ENCODE results near the gene ACTR5.

Gene ACTR5

GRCh38 chr20:38735172-38735571, 13.1 kb upstream of the ACTR5 start:
- peaks cover 4% of the 10 kb centered on the region for H3K36me3 Mint-ChIP-seq
- no peaks in the 10 kb centered on the region for H3K9me3 Mint-ChIP-seq
- CTCF ChIA-PET, result no interaction called here
- no peak for DNase-seq
- H3K4me3 Mint-ChIP-seq, result no peak overlapping the region
- peaks cover 11% of the 10 kb centered on the region for H3K4me1 Mint-ChIP-seq
- no peak overlapping the region for H3K27ac Mint-ChIP-seq
- H3K27me3 Mint-ChIP-seq, result peaks cover 97% of the 10 kb centered on the region

GRCh38 chr20:38737887-38738286, 10.4 kb upstream of the ACTR5 start:
- no peak overlapping the region for H3K4me3 Mint-ChIP-seq
- no peak overlapping the region for H3K27ac Mint-ChIP-seq
- H3K27me3 Mint-ChIP-seq, result peaks cover 95% of the 10 kb centered on the region
- no peaks in the 10 kb centered on the region for H3K36me3 Mint-ChIP-seq
- DNase-seq, result no peak
- H3K9me3 Mint-ChIP-seq, result no peaks in the 10 kb centered on the region
- CTCF ChIA-PET, result no interaction called here
- H3K4me1 Mint-ChIP-seq, result no peaks in the 10 kb centered on the region

- CTCF ChIA-PET, result no interaction called here
- Mint-ChIP-seq H3K4me3 (no peak overlapping the region), H3K27me3 (peaks cover 38% of the 10 kb centered on the region), H3K4me1 (peaks cover 22% of the 10 kb centered on the region), H3K36me3 (peaks cover 4% of the 10 kb centered on the region), H3K27ac (no peak overlapping the region), H3K9me3 (no peaks in the 10 kb centered on the region)
- DNase-seq, result no peak
Measured at GRCh38 chr20:38745757-38746156, 2.5 kb upstream of the ACTR5 start.

DNA sequence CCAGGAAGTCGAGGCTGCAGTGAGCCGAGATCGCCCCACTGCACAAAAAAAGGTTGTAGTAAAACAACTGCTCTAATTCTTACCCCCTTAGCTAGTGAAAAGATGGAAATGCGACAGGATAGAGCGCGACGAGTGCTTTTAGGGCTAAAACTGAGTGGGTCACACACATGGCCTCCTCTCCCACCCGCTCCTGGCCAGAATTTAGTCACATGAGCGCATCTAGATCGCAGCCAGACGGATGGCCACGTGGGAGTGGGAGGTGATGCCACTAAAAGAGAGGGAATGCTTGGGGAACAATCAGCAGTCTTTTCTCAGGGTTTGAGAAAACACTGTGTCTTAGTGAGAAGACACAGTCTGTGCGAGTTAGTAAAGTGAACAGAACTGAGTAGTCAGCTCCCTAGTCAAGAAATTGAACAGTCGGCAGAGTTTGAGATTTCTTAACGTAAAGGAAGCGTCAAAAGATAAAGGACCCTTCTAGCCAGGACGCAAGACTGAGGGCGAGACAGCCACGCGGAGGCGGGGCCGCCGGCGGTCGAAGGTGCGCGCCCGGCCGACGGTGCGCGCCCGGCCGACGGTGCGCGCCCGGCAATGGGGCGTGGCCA, 664 bp upstream of the ACTR5 start:
- CTCF ChIA-PET, result interaction anchor here (1.2 to 1.5 kb wide), 2 partner anchors 59 to 98 kb away, joined by 5 read pairs; no protein-coding TSS in a partner anchor
- H3K9me3 Mint-ChIP-seq, result no peaks in the 10 kb centered on the region
- peak overlapping the region; percentile 97 for H3K4me3 Mint-ChIP-seq
- peak overlapping the region; percentile 98 for H3K27ac Mint-ChIP-seq
- H3K4me1 Mint-ChIP-seq, result peaks cover 22% of the 10 kb centered on the region
- DNase-seq, result no peak
- peaks cover 20% of the 10 kb centered on the region for H3K27me3 Mint-ChIP-seq
- peaks cover 10% of the 10 kb centered on the region for H3K36me3 Mint-ChIP-seq

GRCh38 chr20:38748861-38749149, 545 bp downstream of the ACTR5 start:
- Mint-ChIP-seq H3K27ac (peak overlapping the region; percentile 75), H3K27me3 (peaks cover 9% of the 10 kb centered on the region)
- DNase-seq, result peak; percentile 76

GRCh38 chr20:38751360-38751976, 3.2 kb downstream of the ACTR5 start:
- peak; percentile 53 for DNase-seq
- H3K27me3 Mint-ChIP-seq, result no peaks in the 10 kb centered on the region
- peaks cover 36% of the 10 kb centered on the region for H3K36me3 Mint-ChIP-seq
- no peaks in the 10 kb centered on the region for H3K9me3 Mint-ChIP-seq
- H3K27ac Mint-ChIP-seq, result no peak overlapping the region
- H3K4me1 Mint-ChIP-seq, result peaks cover 31% of the 10 kb centered on the region
- no peak overlapping the region for H3K4me3 Mint-ChIP-seq
- CTCF ChIA-PET, result interaction anchor here (0.6 to 3.1 kb wide), 20 partner anchors 10 to 1374 kb away, joined by 3 to 23 read pairs (median 4); partner anchors contain the start of gene SLC32A1

More at GRCh38 chr20:38748861-38749149, 545 bp downstream of the ACTR5 start:
- Mint-ChIP-seq H3K9me3 (no peaks in the 10 kb centered on the region), H3K36me3 (peaks cover 15% of the 10 kb centered on the region), H3K4me3 (peak overlapping the region; percentile 97), H3K4me1 (peaks cover 22% of the 10 kb centered on the region)
- CTCF ChIA-PET, result interaction anchor here (0.7 to 2.1 kb wide), 8 partner anchors 58 to 301 kb away, joined by 3 to 7 read pairs (median 4); no protein-coding TSS in a partner anchor

- no peak for DNase-seq
- H3K4me3 Mint-ChIP-seq, result no peak overlapping the region
- peaks cover 31% of the 10 kb centered on the region for H3K4me1 Mint-ChIP-seq
- no peak overlapping the region for H3K27ac Mint-ChIP-seq
- no peaks in the 10 kb centered on the region for H3K9me3 Mint-ChIP-seq
- H3K36me3 Mint-ChIP-seq, result peaks cover 37% of the 10 kb centered on the region
- CTCF ChIA-PET, result interaction anchor here (0.5 to 3.1 kb wide), 22 partner anchors 9 to 1375 kb away, joined by 3 to 23 read pairs (median 4); partner anchors contain the start of gene SLC32A1
- H3K27me3 Mint-ChIP-seq, result no peaks in the 10 kb centered on the region
Measured at GRCh38 chr20:38752029-38752428, 3.8 kb downstream of the ACTR5 start.

DNA sequence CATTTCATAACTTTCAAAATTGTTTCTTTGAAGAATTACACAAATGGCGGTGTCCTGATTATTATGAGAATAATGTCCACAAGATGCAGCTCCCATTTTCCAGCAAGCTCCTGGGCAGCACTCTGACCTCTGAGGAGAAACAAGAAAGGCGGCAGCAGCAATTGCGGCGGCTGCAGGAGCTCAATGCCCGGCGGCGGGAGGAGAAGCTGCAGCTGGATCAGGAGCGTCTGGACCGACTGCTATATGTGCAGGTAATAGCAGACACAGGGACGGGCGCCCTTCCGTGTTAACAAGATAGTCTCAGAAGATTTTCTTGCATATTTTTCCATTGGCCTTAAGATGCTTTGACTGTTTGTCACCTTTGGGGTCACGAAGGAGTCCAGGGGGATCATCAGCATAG, 6.7 kb downstream of the ACTR5 start:
- peaks cover 14% of the 10 kb centered on the region for H3K4me1 Mint-ChIP-seq
- no peaks in the 10 kb centered on the region for H3K9me3 Mint-ChIP-seq
- no peak overlapping the region for H3K27ac Mint-ChIP-seq
- CTCF ChIA-PET, result interaction anchor here (1.1 to 1.3 kb wide), 2 partner anchors 24 to 138 kb away, joined by 3 read pairs; no protein-coding TSS in a partner anchor
- no peak for DNase-seq
- H3K4me3 Mint-ChIP-seq, result no peak overlapping the region
- H3K27me3 Mint-ChIP-seq, result no peaks in the 10 kb centered on the region
- peaks cover 49% of the 10 kb centered on the region for H3K36me3 Mint-ChIP-seq

DNA sequence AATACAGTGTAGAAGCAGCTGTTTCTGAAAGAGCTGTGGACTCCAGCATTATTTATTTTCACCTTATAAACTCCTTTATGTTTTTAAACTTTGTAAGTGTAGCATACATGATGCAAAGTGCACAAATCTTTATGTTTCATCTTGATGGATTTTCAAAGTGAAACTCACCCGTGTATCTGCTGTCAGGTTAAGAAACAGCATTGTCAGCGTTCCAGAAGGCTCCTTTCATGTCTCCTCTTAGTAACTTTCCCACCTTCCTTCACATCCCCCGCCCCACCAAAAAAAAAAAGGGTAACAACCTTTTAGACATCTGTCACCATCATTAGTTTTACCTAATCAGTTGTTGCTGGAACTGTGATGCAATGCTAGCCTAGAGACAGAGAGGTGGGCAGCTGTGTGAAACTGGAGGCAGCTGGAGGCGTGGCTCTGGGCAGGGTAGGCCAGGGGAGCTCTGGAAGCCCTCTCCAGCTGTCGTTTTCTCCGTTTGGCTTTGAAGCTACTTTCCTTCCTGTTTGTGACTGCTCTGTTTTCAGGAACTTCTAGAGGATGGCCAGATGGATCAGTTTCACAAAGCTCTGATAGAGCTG, 7.2 kb downstream of the ACTR5 start:
- H3K27me3 Mint-ChIP-seq, result no peaks in the 10 kb centered on the region
- H3K4me1 Mint-ChIP-seq, result peaks cover 9% of the 10 kb centered on the region
- CTCF ChIA-PET, result interaction anchor here (0.6 to 1.4 kb wide), 4 partner anchors 24 to 259 kb away, joined by 3 to 6 read pairs (median 3); partner anchors contain the start of gene SLC32A1
- H3K36me3 Mint-ChIP-seq, result peaks cover 51% of the 10 kb centered on the region
- DNase-seq, result no peak
- no peaks in the 10 kb centered on the region for H3K9me3 Mint-ChIP-seq
- no peak overlapping the region for H3K4me3 Mint-ChIP-seq
- H3K27ac Mint-ChIP-seq, result no peak overlapping the region

DNA sequence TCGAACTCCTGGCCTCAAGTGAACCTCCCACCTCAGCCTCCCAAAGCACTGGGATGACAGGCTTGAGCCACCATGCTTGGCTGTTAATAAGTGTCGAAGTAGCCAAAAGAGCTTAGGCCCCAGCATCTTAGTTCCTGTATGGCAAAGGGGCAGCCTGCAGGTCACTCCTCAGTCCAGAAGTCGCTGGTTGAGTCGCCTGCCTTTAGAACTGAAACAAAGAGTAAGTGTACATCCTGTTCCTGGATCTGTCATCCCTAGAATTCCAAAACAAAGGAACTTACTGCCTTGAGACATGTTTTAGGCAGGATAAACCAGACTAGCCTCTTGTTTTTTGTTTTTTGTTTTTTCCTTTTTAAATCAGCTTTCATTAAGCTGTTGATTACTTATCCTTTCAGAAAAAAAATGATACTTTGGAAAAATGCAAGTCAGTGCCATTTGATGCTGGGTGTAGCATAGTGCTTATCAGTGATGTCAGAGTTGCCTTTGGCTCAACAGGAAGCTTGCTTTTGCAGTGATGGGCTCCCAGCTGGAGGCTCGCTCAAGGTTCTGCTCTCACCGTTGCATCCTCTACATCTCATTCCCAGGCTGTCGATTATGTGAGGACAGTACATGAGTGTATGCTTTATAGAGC, 9.0 kb downstream of the ACTR5 start:
- no peaks in the 10 kb centered on the region for H3K9me3 Mint-ChIP-seq
- peaks cover 66% of the 10 kb centered on the region for H3K36me3 Mint-ChIP-seq
- no peak overlapping the region for H3K27ac Mint-ChIP-seq
- H3K4me1 Mint-ChIP-seq, result peaks cover 9% of the 10 kb centered on the region
- DNase-seq, result no peak
- no peaks in the 10 kb centered on the region for H3K27me3 Mint-ChIP-seq
- CTCF ChIA-PET, result interaction anchor here (0.6 to 1.5 kb wide), 3 partner anchors 25 to 136 kb away, joined by 4 to 5 read pairs (median 4); no protein-coding TSS in a partner anchor
- no peak overlapping the region for H3K4me3 Mint-ChIP-seq

- no peaks in the 10 kb centered on the region for H3K27me3 Mint-ChIP-seq
- CTCF ChIA-PET, result interaction anchor here (4.8 kb wide), 1 partner anchor 7 kb away, joined by 18 read pairs; no protein-coding TSS in a partner anchor
- H3K27ac Mint-ChIP-seq, result no peak overlapping the region
- peaks cover 69% of the 10 kb centered on the region for H3K36me3 Mint-ChIP-seq
- peaks cover 21% of the 10 kb centered on the region for H3K4me1 Mint-ChIP-seq
- no peak overlapping the region for H3K4me3 Mint-ChIP-seq
- H3K9me3 Mint-ChIP-seq, result no peaks in the 10 kb centered on the region
- DNase-seq, result no peak
Measured at GRCh38 chr20:38759106-38759505, 10.8 kb downstream of the ACTR5 start.

- H3K27me3 Mint-ChIP-seq, result no peaks in the 10 kb centered on the region
- peaks cover 68% of the 10 kb centered on the region for H3K36me3 Mint-ChIP-seq
- DNase-seq, result no peak
- no peak overlapping the region for H3K27ac Mint-ChIP-seq
- H3K4me1 Mint-ChIP-seq, result peaks cover 26% of the 10 kb centered on the region
- CTCF ChIA-PET, result interaction anchor here (4.8 kb wide), 1 partner anchor 9 kb away, joined by 18 read pairs; no protein-coding TSS in a partner anchor
- no peaks in the 10 kb centered on the region for H3K9me3 Mint-ChIP-seq
- H3K4me3 Mint-ChIP-seq, result no peak overlapping the region
Measured at GRCh38 chr20:38760978-38761377, 12.7 kb downstream of the ACTR5 start.

GRCh38 chr20:38762174-38762573, 13.9 kb downstream of the ACTR5 start:
- Mint-ChIP-seq H3K4me3 (no peak overlapping the region), H3K4me1 (peaks cover 25% of the 10 kb centered on the region), H3K27ac (peak overlapping the region; percentile 52), H3K27me3 (no peaks in the 10 kb centered on the region), H3K9me3 (no peaks in the 10 kb centered on the region), H3K36me3 (peaks cover 72% of the 10 kb centered on the region)
- CTCF ChIA-PET, result interaction anchor here (4.8 kb wide), 1 partner anchor 10 kb away, joined by 18 read pairs; no protein-coding TSS in a partner anchor
- no peak for DNase-seq

DNA sequence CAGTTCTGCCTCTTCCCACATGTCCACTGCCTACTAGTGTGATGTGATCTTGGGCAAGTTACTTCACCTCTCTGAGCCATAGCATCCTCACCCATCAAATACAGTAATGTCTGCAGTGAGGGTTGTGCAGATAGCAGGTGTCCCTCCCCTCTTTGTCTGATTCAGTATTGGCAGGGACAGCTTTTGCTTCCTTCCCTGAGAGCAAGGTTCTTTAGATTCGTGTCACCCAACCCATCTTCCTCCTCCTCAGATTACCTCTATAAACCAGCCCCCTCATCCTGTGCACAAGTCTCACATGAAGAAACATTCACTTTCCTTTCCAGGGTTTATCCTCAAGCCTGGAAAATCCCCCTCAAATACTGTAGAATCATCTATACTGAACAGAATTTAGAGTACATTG, 15.4 kb downstream of the ACTR5 start:
- Mint-ChIP-seq H3K9me3 (no peaks in the 10 kb centered on the region), H3K4me1 (peaks cover 25% of the 10 kb centered on the region), H3K36me3 (peaks cover 73% of the 10 kb centered on the region), H3K4me3 (no peak overlapping the region), H3K27me3 (no peaks in the 10 kb centered on the region), H3K27ac (no peak overlapping the region)
- no peak for DNase-seq
- CTCF ChIA-PET, result interaction anchor here (1.8 to 4.8 kb wide), 2 partner anchors 12 to 43 kb away, joined by 5 to 18 read pairs; no protein-coding TSS in a partner anchor

All from activated naive CD4-positive, alpha-beta T cell treated with anti-CD3 and anti-CD28 coated beads, Interleukin-2, amount 10 ng/mL, durations not matched to agents 7 days and 5 days (primary cell).